Lower leg skin (tissue), 3 donors: Measurements from ENCODE around the gene ANKRD13D.

ENCODE experiments used
- POLR2A ChIP-seq, 2 donors: fragments of 450-650 bp; IDR thresholded peaks; one replicate each; pipeline ENCODE4 v1.6.1; 2016 to 2017; ENCODE audit warnings: antibody characterized with exemption in 2 of 2, mild to moderate bottlenecking in 1 of 2, moderate library complexity in 1 of 2
- TF ChIP-seq, protein P1 (sequence below), 3 donors: fragments of 450-650 bp; IDR thresholded peaks; one replicate each; pipeline ENCODE4 v1.5.1; 2016; ENCODE audit warnings: antibody characterized with exemption in 3 of 3, mild to moderate bottlenecking in 3 of 3, moderate library complexity in 2 of 3

DNA sequence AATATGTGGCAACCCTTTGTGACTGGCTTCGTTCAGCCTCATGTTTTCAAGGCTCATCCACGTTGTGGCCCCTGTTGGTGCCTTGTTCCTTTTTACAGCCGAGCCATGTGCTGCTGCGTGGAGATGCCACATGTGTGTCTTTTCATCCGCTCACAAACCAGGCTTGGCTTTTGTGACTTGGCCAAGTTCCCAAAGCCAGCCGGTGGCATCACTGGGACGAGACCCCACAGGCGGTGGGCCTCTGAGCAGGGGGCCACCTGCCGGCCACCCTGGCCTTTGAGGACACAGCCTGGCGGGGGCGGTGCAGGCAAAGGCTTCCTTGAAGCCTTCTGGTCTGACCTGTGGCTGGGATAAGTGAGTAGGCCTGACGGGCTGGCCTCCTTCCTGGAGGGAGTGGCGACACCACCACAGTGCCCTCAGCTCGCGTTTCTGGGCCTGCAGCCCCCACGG lies 12.3 kb upstream of the ANKRD13D start:
- TF ChIP-seq, protein P1, sequence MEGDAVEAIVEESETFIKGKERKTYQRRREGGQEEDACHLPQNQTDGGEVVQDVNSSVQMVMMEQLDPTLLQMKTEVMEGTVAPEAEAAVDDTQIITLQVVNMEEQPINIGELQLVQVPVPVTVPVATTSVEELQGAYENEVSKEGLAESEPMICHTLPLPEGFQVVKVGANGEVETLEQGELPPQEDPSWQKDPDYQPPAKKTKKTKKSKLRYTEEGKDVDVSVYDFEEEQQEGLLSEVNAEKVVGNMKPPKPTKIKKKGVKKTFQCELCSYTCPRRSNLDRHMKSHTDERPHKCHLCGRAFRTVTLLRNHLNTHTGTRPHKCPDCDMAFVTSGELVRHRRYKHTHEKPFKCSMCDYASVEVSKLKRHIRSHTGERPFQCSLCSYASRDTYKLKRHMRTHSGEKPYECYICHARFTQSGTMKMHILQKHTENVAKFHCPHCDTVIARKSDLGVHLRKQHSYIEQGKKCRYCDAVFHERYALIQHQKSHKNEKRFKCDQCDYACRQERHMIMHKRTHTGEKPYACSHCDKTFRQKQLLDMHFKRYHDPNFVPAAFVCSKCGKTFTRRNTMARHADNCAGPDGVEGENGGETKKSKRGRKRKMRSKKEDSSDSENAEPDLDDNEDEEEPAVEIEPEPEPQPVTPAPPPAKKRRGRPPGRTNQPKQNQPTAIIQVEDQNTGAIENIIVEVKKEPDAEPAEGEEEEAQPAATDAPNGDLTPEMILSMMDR (IDR thresholded peaks at IDR 0.05), result no peak
- TF ChIP-seq POLR2A (IDR thresholded peaks at IDR 0.05), result no peak
